ENCODE measurements around the gene ARL16. TPM values are rescaled to one million over a fixed set of nuclear protein-coding genes. Genes with fewer than 3 reads are reported as not detected.
A peak's percentile ranks its signal among the peaks of the same experiment; 100 is the strongest.

The ARL16 gene
- polyA plus RNA-seq, 1 donor from 2014 or later, result 33.2 TPM

DNA sequence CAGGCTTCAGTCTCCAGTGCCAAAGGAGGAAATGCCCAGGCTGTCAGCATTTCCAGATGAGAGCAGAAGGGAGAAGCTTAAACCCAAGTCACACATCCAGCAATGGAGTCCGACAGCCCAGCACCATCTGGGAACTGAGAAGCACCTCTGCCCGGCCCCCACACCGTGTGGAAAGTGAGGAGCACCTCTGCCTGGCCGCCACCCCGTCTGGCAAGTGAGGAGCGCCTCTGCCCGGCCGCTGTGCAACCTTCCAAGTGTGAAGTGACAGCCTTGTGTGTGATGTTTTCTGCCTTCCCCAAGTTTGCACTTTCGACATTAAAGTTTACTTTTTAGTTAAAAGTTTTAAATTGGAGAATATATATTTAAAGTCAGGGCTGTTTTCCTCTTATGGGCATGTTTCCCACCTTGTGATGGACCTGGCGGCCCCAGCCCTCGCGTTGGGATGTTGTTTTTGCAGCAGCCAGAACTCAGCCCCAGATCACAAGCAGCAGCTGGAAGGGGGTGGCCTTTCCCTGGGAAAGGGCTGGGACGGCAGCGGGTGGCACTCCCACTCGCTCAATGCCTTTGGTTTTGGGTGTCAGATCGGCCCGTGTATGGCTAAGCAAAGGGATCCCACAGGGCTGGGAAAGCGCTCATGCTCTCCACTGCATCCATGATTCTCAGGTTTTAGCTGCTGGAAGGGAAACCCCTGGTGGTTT, 9.9 kb downstream of the ARL16 start:
- Mint-ChIP-seq H3K4me3 (no peak overlapping the region), H3K9me3 (no peaks in the 10 kb centered on the region), H3K27me3 (no peaks in the 10 kb centered on the region), H3K4me1 (peaks cover 0 to 4% (median 2%) of the 10 kb centered on the region in 3 donors), H3K36me3 (no peaks in the 10 kb centered on the region), H3K27ac (peak overlapping the region in 1 of 3 donors; percentile 71)

GRCh38 chr17:81672954-81673353, 10.6 kb downstream of the ARL16 start:
- Mint-ChIP-seq H3K4me3 (no peak overlapping the region), H3K27ac (no peak overlapping the region), H3K36me3 (no peaks in the 10 kb centered on the region), H3K4me1 (peaks cover 1 to 8% (median 4%) of the 10 kb centered on the region in 3 donors), H3K27me3 (no peaks in the 10 kb centered on the region), H3K9me3 (no peaks in the 10 kb centered on the region)

GRCh38 chr17:81672504-81672903, 11.1 kb downstream of the ARL16 start:
- H3K27me3 Mint-ChIP-seq, result no peaks in the 10 kb centered on the region
- no peaks in the 10 kb centered on the region for H3K36me3 Mint-ChIP-seq
- H3K27ac Mint-ChIP-seq, result no peak overlapping the region
- no peak overlapping the region for H3K4me3 Mint-ChIP-seq
- H3K9me3 Mint-ChIP-seq, result no peaks in the 10 kb centered on the region
- H3K4me1 Mint-ChIP-seq, result peaks cover 6 to 12% (median 6%) of the 10 kb centered on the region in 3 donors

GRCh38 chr17:81667754-81668153, 15.8 kb downstream of the ARL16 start:
- Mint-ChIP-seq H3K4me3 (peak overlapping the region; percentile 92 to 97 (median 96)), H3K27me3 (no peaks in the 10 kb centered on the region), H3K4me1 (peaks cover 9 to 20% (median 16%) of the 10 kb centered on the region in 3 donors), H3K27ac (peak overlapping the region in 2 of 3 donors; percentile 73 to 77), H3K9me3 (no peaks in the 10 kb centered on the region), H3K36me3 (no peaks in the 10 kb centered on the region)

- no peaks in the 10 kb centered on the region for H3K36me3 Mint-ChIP-seq
- peak within 1 kb of the TSS; percentile 92 to 97 (median 96) for H3K4me3 Mint-ChIP-seq
- H3K4me1 Mint-ChIP-seq, result peaks cover 9 to 20% (median 16%) of the 10 kb centered on the region in 3 donors
- H3K27ac Mint-ChIP-seq, result peak within 1 kb of the TSS; percentile 93 to 97 (median 96)
- no peaks in the 10 kb centered on the region for H3K9me3 Mint-ChIP-seq
- H3K27me3 Mint-ChIP-seq, result no peaks in the 10 kb centered on the region
Measured at GRCh38 chr17:81666342-81667191, 17.0 kb downstream of the ARL16 start, which contains the start of the genes CCDC137 and OXLD1. Gene CCDC137, plus strand, starts transcription at chr17:81666737. Its CDS starts 30 bp downstream, at chr17:81666767. Gene OXLD1, minus strand, starts transcription at chr17:81666605. Its CDS starts 28 bp downstream, at chr17:81666577.

DNA sequence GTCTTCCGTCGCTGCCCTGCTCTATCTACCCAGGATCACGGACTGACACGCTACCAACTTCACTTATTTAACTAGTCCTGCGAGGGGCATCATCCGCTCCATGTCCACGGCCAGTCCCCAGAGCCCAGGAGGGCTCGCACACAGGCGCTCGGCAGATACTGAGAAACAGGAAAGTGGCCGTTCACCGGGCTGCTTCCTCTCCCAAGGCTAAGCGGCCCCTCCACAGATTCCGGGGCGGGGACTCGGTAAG, 17.6 kb downstream of the ARL16 start:
- H3K27me3 Mint-ChIP-seq, result no peaks in the 10 kb centered on the region
- peak overlapping the region; percentile 93 to 97 (median 96) for H3K27ac Mint-ChIP-seq
- H3K9me3 Mint-ChIP-seq, result no peaks in the 10 kb centered on the region
- no peaks in the 10 kb centered on the region for H3K36me3 Mint-ChIP-seq
- peaks cover 9 to 20% (median 16%) of the 10 kb centered on the region in 3 donors for H3K4me1 Mint-ChIP-seq
- peak overlapping the region; percentile 92 to 97 (median 94) for H3K4me3 Mint-ChIP-seq

DNA sequence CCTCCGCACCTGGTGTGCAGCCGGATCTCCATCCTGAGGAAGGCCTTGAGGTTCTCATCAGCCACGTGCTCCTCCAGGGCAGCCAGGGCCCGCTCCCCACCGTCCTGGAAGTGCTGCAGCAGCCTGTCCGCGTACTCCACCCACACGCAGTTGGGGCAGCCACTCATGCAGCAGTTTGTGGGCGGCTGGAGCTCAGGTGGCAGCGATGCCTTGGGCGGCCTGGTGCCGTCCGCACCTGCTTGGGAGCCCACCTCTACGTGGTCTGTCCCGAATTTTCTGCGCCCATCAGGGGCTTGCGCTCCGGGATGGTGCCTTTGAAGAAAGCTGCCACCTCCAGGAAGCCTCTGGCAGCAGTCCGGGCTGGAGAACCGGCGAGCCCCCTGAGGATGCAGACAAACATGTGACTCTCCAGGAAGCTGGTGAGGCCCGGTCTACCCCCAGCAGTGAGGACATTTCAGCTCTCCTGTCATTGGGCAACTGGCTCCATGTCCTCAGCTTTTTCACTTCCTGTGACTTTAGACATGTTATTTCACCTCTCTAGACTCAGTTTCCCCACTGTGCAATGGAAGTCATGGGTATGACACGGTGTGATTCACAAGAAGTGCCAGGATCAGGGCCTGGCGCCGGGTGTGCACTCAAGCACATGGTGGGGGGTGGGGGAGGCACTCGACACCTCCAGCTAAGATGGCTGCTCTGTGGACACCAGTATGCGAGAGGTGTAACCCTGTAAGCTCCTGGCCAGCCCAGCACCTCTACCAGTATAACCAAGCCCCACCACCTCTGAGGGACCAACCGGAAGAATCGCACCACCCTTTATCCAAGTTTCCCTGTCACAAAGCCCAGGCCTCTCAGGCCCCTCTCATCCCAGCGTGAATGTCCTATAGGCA, 18.1 kb downstream of the ARL16 start:
- Mint-ChIP-seq H3K9me3 (no peaks in the 10 kb centered on the region), H3K27me3 (no peaks in the 10 kb centered on the region), H3K4me3 (peak overlapping the region; percentile 92 to 97 (median 94)), H3K4me1 (peaks cover 9 to 20% (median 16%) of the 10 kb centered on the region in 3 donors), H3K36me3 (no peaks in the 10 kb centered on the region), H3K27ac (peak overlapping the region; percentile 93 to 97 (median 96))

DNA sequence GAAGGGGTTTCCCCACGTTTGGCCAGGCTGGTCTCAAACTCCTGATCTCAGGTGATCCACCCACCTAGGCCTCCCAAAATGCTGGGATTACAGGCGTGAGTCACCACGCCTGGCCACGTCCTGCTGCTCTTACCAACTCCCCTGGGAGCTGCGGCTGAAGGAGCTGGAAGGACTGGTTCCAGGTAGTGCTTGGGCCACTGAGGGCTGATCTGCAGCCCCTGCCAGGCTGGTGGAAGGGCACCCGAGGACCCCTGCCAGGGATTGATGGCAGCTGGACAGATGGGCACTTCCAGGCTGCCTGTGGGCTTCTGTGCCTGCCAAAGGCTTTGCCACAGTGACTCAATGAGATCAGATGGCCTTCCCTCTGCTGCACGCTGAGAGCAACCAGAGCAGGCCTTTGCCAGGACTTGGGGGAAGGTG, 19.5 kb downstream of the ARL16 start:
- peaks cover 9 to 20% (median 16%) of the 10 kb centered on the region in 3 donors for H3K4me1 Mint-ChIP-seq
- peak overlapping the region in 3 of 4 donors; percentile 8 to 23 (median 12) for H3K4me3 Mint-ChIP-seq
- H3K9me3 Mint-ChIP-seq, result no peaks in the 10 kb centered on the region
- H3K27me3 Mint-ChIP-seq, result no peaks in the 10 kb centered on the region
- H3K27ac Mint-ChIP-seq, result no peak overlapping the region
- H3K36me3 Mint-ChIP-seq, result no peaks in the 10 kb centered on the region

GRCh38 chr17:81662002-81662401, 21.6 kb downstream of the ARL16 start:
- H3K4me3 Mint-ChIP-seq, result no peak overlapping the region
- no peaks in the 10 kb centered on the region for H3K36me3 Mint-ChIP-seq
- H3K27ac Mint-ChIP-seq, result no peak overlapping the region
- H3K27me3 Mint-ChIP-seq, result no peaks in the 10 kb centered on the region
- H3K4me1 Mint-ChIP-seq, result peaks cover 4 to 13% (median 6%) of the 10 kb centered on the region in 3 donors
- no peaks in the 10 kb centered on the region for H3K9me3 Mint-ChIP-seq

DNA sequence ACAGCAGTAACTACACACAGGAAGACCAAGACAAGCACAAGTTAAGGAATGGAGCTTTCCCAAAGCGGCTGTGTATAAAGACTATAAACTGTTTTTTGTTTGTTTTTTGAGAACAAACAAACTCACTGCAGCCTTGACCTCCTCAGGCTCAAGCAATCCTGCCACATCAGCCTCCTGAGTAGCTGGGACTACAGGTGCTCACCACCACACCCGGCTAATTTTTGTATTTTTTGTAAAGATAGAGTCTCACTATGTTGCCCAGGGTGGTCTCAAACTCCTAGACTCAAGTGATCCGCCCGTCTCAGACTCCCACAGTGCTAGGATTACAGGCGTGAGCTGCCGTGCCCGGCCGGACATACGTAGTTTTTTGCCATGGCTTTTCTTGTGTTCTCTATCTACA, 23.2 kb downstream of the ARL16 start:
- Mint-ChIP-seq H3K27me3 (no peaks in the 10 kb centered on the region), H3K27ac (no peak overlapping the region)

GRCh38 chr17:81659038-81659437, 24.6 kb downstream of the ARL16 start:
- no peaks in the 10 kb centered on the region for H3K4me1 Mint-ChIP-seq
- no peak overlapping the region for H3K27ac Mint-ChIP-seq
- no peak overlapping the region for H3K4me3 Mint-ChIP-seq
- H3K9me3 Mint-ChIP-seq, result no peaks in the 10 kb centered on the region
- H3K27me3 Mint-ChIP-seq, result peaks cover 4% of the 10 kb centered on the region
- no peaks in the 10 kb centered on the region for H3K36me3 Mint-ChIP-seq

More for the DNA sequence above, 23.2 kb downstream of the ARL16 start:
- Mint-ChIP-seq H3K4me1 (no peaks in the 10 kb centered on the region), H3K9me3 (no peaks in the 10 kb centered on the region), H3K4me3 (no peak overlapping the region), H3K36me3 (no peaks in the 10 kb centered on the region)

GRCh38 chr17:81656835-81657234, 26.8 kb downstream of the ARL16 start:
- H3K27ac Mint-ChIP-seq, result peak overlapping the region in 2 of 3 donors; percentile 43 to 81
- no peaks in the 10 kb centered on the region for H3K9me3 Mint-ChIP-seq
- H3K36me3 Mint-ChIP-seq, result no peaks in the 10 kb centered on the region
- peaks cover 16% of the 10 kb centered on the region for H3K27me3 Mint-ChIP-seq
- H3K4me1 Mint-ChIP-seq, result peaks cover 0 to 4% (median 3%) of the 10 kb centered on the region in 3 donors
- H3K4me3 Mint-ChIP-seq, result no peak overlapping the region

DNA sequence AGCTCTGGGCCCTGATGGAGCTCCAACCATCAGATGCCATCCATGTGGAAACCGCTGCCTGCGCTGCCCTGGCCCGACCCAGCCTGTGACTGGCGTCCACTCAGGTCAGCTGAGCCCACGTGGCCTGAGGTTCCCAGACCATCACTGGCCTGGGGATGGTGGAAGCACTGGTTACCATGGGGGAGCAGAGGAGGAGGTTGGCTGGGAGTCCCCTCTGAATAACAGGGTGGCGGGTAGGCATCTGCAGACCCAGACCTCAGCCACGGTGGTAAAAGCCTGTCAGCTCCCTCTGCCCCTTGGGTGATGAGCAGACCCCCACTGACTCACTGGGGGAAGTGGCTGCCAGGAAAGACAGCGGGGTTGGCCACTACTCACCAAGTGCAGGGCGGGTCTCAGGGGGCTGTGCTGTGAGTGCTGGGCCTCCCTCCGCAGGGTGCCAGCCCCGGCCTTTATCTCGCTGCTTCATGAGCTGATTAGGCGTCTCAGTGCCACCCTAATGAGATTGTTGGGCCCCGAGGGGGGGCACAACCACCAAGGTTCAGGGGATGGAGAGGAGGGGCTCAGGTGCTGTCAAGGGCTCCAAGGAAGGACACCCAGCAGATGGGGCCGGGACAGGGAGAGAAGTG, 27.4 kb downstream of the ARL16 start, which contains the start of gene PDE6G:
TSS of gene PDE6G (minus strand) at position 425 of the 626 bp plus-strand sequence. CDS start 3,237 bp downstream, outside the sequence.
- Mint-ChIP-seq H3K27me3 (peaks cover 17% of the 10 kb centered on the region), H3K36me3 (no peaks in the 10 kb centered on the region), H3K4me3 (no peak within 1 kb of the TSS), H3K4me1 (peaks cover 0 to 5% (median 3%) of the 10 kb centered on the region in 3 donors), H3K27ac (peak within 1 kb of the TSS in 2 of 3 donors; percentile 43 to 81), H3K9me3 (no peaks in the 10 kb centered on the region)

Measured in IgD-negative memory B cell (primary cell).